GM23338 (cell line): Measurements from ENCODE around the gene CYP11A1.

Experiments used
- CREB1 ChIP-seq: fragments of 250-450 bp; sonication (Bioruptor Pico); IDR thresholded peaks from 2 replicates; pipeline ENCODE4 v1.5.0; 2020; ENCODE audit warnings: low read depth, mild to moderate bottlenecking, moderate library complexity
- CTCF ChIP-seq, 2 experiments: fragments of 200-600 bp in 1 of 2; sonication (generic) in 1 of 2; conservative IDR thresholded peaks; 2 replicates each; pipeline versions ENCODE4 v1.5.1 to v1.6.1; 2016 to 2017; ENCODE audit warnings: antibody characterized with exemption in 2 of 2, low read depth in 2 of 2, mild to moderate bottlenecking in 2 of 2, moderate library complexity in 1 of 2
- EZH2 ChIP-seq: fragments of 200-600 bp; sonication (generic); IDR thresholded peaks from one replicate; pipeline ENCODE4 v1.8.0; 2017; ENCODE audit warnings: antibody characterized with exemption, mild to moderate bottlenecking, low read depth; ENCODE audit not compliant: unreplicated experiment
- EZH2phosphoT487 ChIP-seq: fragments of 200-600 bp; sonication (generic); IDR thresholded peaks from one replicate; pipeline ENCODE4 v1.8.1; 2018; ENCODE audit warnings: antibody characterized with exemption; ENCODE audit not compliant: unreplicated experiment
- POLR2AphosphoS5 ChIP-seq: IDR thresholded peaks from 2 replicates; pipeline ENCODE4 v1.6.1; 2016; ENCODE audit warnings: antibody characterized with exemption, low read depth
- ZNF331 ChIP-seq: fragments of 250-450 bp; sonication (Bioruptor Pico); IDR thresholded peaks from 2 replicates; pipeline ENCODE4 v1.5.0; 2020; ENCODE audit warnings: low read depth, mild to moderate bottlenecking, moderate library complexity
- TF ChIP-seq, protein P1 (sequence below): IDR thresholded peaks from one replicate; pipeline ENCODE4 v1.6.1; 2018; ENCODE audit warnings: antibody characterized with exemption; ENCODE audit not compliant: unreplicated experiment

GRCh38 chr15:74338676-74339075, 28.8 kb downstream of the CYP11A1 start:
- TF ChIP-seq CTCF (conservative IDR thresholded peaks at IDR 0.05; ENCODE audit: low read depth in 2 of 2) (no peak), EZH2 (no peak), ZNF331 (CRISPR knock-in tag) (no peak), POLR2AphosphoS5 (no peak), EZH2phosphoT487 (no peak), CREB1 (CRISPR knock-in tag) (no peak)
- TF ChIP-seq, protein P1, sequence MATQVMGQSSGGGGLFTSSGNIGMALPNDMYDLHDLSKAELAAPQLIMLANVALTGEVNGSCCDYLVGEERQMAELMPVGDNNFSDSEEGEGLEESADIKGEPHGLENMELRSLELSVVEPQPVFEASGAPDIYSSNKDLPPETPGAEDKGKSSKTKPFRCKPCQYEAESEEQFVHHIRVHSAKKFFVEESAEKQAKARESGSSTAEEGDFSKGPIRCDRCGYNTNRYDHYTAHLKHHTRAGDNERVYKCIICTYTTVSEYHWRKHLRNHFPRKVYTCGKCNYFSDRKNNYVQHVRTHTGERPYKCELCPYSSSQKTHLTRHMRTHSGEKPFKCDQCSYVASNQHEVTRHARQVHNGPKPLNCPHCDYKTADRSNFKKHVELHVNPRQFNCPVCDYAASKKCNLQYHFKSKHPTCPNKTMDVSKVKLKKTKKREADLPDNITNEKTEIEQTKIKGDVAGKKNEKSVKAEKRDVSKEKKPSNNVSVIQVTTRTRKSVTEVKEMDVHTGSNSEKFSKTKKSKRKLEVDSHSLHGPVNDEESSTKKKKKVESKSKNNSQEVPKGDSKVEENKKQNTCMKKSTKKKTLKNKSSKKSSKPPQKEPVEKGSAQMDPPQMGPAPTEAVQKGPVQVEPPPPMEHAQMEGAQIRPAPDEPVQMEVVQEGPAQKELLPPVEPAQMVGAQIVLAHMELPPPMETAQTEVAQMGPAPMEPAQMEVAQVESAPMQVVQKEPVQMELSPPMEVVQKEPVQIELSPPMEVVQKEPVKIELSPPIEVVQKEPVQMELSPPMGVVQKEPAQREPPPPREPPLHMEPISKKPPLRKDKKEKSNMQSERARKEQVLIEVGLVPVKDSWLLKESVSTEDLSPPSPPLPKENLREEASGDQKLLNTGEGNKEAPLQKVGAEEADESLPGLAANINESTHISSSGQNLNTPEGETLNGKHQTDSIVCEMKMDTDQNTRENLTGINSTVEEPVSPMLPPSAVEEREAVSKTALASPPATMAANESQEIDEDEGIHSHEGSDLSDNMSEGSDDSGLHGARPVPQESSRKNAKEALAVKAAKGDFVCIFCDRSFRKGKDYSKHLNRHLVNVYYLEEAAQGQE = no peak
